NCI-H2107 (cell line): ENCODE results near the gene HHAT.

Experiments used
- DNase-seq: peaks from one replicate; lab custom pipeline; 2025; lab: John Stamatoyannopoulos, UW

The HHAT gene

DNA sequence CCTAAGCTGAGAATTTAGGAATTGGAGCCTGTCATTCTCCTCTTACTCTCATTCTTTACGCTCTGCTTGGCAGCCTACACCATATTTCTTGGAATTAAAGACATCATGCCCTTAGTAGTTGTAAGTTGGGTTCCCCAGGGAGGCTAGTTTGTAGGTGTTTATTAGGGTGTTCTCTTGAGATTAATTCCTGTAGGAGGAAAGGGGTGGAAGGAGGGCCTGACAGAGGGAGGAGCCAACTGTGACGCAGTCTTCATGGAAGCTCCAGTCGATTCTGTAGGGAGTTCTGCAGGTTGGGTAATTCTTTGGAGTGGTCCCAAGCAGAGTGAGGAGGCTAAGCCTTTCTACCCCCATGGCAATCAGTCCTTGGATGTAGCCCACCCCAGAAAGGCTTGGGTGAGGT is 111.4 kb downstream of the HHAT start:
- DNase-seq: no peak

DNA sequence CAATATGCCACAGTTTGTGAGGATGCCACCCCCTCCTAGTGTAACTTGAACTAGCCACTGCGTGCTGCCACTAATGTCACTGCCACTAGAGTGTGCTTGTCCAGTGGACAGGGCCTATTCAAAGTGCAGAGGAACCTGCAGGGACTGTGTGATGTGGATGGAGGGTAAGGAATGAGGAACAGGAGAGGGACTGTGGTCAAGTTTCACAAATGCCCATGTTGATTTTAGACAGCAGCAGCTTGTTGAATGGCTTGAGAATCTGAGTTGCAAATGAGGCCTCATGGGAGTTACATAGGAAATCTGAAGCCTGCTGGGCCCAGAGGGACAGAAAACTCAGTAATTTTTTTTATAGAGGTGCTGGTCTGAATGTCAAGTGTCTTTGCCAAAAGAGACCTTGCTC is 112.3 kb downstream of the HHAT start:
- DNase-seq: no peak

DNA sequence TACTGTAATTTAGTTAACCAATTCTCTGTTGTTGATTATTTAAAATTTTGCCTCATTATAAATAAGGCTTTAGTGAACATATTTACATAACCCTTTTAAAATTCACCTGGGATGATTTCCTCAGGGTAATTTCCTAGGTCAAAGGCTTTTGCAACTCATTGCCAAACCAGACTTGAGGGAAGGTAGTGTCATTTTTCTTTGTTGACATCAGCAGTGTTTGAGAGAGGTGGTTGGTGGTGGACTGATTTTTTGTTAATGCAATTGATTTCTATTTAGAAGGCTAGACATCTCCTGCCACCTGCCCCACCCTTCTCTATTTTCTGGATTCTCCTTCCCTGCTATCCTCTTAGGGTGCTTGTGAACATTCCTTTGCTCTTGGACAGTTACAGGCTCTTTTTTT is 116.8 kb downstream of the HHAT start:
- no peak for DNase-seq

DNA sequence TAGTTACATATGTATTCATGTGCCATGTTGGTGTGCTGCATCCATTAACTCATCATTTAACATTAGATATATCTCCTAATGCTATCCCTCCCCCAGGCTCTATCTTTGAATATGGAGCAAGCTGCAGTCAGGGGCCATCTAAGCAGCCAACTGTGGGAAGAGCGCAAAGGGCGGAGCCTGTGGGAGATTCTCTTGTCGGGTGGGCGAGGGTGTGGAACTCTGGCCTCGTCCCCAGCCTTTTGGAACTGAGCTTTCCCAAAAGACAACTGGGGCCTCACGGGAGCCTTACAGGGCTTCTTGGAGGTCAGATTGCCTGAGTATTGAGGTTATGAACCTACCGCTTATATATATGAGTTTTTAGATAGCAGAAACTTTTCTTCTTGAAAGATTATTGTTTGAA is 117.2 kb downstream of the HHAT start:
- no peak for DNase-seq

DNA sequence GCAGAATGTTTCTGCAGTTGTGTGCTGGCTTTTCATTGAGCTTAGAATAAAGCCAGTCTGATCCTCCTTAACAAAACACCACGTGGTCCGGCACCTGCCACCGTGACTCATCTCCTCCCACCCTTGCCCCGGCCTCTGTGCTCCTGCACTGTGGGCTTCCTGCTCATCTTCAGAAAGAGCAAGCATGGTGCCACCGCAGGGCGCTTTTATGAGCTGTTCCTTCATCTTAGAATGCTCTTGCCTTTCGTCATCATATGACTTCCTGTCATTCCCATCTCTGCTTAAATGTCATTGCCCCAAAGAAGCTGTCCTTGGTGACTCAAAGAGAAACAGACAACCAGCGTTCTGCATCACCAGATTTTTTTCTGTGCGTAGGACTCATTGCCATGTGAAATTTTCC is 117.8 kb downstream of the HHAT start:
- peak; percentile 46 for DNase-seq

DNA sequence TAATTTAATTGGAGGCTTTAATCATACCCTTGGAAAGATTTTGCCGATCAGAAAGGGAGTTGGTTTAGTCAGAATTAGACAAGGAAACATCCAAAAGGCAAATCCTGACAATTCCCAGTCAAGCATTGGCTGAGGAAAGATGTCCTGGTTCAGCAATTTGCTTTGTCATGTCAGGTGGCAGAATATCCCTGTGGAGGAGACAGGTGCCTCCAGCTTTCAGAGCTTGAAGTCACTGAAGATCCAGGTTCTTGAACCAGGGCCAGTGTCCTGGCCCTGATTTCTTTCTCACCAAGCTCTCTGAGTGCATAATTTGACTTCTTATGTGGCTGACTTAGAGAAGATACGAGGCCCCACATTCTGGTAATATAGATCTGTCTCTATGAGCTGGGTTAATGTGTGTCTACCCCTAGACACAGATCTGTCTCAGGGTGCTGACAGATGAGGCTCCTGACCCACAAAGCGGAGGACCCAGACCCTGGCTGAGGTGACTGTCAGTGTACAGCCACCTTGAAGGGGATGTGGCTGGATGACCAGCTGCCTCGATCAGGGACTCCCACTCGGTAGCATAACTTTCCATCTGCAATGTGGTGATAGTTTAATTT is 118.9 kb downstream of the HHAT start:
- DNase-seq: no peak

DNA sequence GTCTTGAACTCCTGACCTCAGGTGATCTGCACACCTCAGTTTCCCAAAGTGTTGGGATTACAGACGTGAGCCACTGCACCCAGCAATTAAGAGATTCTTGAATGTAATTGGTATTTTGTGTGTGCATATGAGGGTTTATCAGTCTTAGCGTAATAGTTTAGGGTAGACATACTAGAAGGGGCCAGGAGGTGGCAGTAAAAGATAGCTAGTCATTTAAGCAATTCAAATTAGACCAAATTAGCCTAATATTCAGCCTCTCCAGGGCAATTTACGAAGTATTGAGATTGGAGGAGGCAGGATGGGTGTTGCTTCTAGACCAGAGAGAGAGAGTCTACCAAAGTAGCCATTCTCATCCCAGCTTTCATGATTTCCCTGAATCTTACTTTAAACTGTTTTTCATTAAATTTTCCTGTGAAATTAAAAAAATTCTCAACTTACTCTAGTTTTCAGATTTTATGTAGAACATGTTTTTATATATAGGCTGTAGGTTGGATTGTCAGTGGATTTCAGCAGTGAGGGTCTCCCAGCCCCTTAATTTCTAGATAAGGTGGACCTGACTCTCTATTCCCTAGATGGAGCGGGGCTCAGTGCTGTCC is 119.7 kb downstream of the HHAT start:
- peak; percentile 22 for DNase-seq

DNA sequence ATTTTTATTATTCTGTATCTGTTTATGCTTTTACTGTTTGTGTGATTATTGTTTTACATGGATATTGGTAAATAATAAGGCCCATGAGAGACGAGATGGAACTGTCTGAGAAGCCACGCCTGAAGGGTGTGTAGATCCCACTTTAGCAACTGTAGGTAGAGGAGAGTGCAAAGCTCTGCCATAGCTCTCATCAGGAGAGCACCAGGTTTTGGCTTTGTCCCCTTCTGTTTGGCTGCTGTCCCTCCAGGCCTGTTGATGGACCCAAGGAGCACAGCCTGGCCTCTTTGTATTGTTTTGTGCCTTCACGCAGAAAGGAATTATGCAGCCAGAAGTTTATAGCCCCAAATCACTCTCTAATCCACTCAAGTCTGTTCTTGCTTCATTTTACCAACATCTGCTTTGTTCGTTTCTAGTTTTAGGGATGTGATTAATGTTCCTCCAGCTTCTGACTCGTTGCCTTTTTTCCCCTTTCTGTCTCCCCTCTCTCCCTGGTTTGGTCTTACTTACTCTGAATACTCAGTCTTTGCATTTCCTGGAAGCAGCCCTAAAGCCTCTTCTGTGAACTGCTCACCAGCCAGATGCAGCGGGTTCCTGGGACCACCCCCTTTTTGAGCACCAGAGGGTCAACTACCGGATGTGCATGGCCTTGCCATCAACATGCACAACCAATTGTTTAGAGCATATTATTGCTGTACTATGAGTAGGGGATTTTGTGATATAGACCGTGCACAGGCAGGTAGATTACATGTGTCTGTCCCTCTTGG is 127.3 kb downstream of the HHAT start:
- DNase-seq: no peak

DNA sequence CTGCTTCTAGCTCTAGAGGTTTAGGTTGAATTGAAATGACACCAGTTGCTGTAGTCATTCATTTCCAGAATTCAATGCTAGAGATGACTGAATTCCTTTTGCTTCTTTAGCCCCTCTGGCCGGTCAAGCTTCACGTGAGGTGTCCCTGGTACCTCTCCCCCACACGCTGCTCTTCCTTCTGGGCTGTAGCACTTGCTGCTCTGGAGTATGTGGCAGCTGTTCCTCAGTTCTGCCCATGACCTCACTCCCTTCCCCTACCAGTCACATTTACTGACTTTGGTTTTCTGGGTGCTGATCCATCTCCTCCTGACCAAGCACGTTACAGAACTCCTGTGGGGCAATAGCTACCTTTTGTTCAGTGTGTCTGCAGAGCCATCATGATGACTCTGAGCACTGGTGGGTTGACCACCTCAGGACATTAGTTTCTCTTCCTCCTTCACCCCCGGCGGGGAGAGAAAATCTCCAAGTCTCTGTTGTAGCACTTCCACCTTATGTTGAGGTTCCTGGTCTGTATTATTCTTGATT is 128.1 kb downstream of the HHAT start:
- DNase-seq: no peak

DNA sequence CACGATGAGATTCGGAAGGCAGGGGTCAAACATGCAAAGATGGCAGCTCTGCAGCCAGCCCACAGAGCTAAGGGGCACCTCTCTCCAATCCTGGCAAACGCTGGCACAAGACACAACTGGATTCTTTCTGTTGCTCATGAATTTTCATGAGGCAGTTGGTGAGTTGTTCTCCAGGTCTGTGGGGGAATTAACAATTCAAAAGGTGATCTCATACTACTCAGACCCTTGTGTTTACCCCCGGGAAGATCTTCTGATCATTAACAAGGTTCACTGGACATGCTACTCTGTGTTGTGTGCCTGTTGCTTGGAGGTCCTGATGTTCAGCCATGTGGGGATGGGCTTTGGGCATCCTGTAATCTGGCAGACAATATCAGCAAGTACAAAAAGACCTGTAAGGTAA is 128.9 kb downstream of the HHAT start:
- no peak for DNase-seq

DNA sequence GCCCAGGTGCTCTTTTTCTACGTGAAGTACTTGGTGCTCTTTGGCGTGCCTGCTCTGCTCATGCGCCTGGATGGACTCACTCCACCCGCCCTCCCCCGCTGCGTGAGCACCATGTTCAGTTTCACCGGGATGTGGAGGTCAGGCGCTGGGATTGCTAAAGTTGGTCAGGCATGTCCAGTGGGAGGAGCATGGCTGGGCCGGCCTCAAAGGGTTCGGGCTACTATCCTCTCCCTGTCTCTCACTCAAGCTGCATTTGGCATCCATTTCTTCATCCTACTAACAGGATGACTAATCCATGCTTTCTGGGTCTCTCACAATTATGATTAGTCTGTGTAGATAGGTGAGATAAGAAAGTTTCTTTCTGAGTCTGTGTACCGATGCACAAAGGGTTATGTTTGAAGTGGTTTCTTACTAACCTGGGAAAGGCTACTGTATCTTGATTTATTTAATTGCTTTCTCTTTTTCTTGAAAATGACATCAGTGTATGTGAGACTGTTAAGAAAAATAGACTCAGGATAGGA is 135.9 kb downstream of the HHAT start:
- DNase-seq: no peak

DNA sequence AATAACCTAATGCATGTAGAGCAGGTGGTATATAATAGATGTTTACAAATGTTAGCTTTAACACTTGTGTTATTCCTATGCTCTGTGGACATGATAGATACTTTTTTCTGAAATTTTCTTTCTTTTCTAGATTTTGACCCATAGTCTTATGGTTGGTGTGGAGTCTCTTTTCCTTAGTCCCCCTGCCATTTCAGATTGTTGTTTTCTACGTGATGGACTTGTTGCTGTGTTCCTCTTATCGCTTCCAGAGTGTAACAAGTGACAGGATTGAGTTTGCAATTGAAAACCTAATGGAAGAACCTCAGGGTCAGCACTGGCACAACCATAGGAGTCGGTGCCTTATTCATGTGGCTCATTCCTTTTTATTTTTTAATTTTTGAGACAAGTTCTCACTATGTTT is 136.4 kb downstream of the HHAT start:
- DNase-seq: no peak

DNA sequence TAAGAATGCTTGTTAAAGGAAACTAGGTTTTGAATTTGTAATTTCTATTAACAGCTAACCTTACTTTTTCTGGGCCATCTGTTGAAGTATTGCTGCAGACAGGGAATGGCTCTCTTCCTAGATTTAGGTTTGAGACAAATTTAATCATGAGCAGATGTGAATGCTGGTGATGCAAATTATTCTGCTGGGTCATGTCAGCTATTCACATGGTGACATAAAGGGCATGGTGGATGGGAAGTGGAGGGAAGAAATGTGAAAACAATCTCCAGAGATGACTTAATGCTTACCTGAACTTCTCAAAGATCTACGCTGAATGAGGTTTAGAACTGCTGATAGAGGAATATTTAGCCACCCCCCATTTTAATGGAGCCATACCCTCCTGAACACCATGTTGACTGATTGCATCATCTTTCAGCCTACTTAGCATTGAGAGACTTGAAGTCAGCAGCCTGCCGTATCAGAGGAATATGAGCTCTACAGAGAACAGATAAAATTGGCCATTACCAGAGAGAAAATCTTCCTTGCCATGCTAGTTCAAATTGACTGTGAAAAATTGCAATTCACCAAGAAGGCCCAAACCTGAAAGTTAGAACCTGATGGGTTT is 138.8 kb downstream of the HHAT start:
- no peak for DNase-seq

DNA sequence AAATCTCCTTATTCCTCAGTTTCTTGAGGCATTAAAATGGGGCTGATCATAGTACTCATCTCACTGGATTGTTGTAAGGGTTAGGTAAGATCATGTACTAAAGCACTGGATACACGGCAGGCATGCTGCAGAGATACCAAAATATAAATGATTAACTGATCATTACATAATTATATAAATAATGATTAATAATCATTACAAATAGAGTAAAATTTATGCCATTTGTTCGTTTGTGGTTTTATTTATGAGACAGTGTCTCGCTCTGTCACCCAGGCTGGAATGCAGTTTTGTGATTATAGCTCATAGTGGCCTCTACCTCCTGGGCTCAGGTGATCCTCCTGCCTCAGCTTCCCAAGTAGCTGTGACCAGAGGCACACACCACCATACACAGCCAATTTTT is 140.7 kb downstream of the HHAT start:
- DNase-seq: no peak

DNA sequence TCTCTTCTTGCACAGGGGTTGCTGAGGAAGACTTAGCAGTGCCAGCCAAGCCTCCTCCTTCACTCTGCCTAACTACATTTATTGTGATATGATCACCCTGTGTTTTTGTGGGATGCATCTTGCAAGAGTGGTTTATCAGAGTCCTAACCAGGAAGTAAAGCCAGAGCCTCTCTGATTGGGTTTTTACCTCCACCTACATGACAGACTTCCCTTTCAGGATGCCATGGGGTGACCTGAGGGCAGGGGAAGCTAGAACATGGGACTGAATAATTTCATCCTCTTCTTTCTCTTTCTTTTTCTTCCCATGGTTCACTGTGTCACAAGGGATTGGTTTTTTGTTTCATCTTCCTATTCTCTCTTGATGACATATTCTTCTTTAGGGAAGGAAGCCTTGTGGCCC is 146.6 kb downstream of the HHAT start:
- DNase-seq: no peak

DNA sequence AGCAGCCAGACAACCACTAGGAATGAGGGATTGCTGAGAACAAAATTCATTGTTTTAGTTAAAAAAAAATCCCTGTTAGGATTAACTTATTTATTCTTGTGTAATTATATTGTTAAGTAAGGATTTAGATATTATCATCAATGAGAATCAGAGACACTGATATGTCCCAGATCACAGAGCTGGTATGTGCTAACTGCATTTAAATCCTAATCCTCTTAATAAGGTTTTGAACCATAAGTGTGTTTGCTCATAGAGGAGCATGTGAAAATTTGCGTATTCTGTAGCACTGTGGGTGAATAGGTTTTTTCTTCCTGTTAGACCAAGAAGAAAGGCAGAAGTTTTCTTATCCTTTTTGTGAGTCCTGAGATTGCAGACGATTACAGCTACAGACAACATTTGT is 147.1 kb downstream of the HHAT start:
- no peak for DNase-seq

DNA sequence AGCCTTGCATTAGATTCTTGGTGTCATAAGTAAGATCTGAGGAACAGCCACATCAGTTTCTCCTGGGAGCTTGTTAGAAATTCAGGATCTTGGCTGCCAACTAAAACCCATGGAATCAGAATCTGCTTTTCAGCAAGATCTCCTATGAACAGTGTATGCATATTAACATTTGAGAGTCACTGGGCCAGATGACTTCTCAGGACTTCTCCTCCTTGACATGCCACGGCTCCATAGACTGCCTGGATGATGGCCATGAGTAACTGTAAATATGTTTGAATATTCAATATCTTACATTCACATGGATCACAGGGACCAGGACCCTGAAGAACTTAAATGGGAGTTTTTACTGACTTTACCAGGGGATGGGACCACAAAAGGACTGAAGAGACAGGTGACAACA is 148.0 kb downstream of the HHAT start:
- no peak for DNase-seq

DNA sequence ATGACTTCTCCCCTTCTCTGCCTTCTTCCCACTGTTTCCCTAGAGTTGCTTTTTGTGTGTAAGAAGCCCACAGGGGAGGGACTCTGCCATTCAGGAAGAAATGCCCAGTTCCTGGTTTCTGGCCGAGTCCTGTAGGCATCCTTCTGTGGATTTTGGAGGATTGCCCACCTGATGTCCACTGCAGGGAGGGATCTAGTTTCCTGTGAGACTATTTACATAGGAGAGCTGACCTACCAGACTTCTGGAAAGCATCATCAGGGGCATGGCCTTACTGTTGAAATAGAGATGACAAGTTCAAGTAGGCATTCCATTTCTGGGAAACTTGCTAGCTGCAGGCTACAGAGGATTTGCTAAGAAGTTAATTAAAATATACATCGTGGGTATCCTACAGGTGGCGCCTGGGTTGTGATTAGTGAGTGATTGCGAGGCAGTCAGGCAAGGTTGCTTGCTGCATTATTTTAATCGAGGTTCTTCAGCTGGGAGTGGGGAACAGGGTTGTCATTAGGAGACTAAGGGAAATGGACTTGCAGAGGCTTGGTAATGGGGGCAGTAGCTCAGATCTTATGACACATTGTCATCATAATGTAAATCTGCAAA is 148.7 kb downstream of the HHAT start:
- no peak for DNase-seq

DNA sequence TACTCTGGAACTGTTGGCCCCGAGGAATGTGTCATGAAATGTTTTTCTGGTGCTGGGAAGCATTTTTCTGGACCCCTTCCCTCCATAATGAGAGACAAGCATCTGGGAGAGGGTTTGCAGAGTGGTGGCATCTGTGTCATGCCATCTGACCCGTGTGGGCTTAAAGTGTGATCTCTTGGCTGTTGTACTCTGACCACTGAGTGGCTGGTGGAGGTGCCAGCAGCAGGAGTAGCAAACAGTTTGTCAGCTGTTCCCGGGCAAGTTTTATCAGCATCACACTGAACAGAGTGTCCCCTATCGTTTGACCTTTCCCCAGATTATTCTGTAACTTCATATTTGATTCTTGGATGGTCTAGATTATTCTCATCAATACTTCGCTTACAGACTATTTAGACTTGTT is 150.1 kb downstream of the HHAT start:
- DNase-seq: no peak

DNA sequence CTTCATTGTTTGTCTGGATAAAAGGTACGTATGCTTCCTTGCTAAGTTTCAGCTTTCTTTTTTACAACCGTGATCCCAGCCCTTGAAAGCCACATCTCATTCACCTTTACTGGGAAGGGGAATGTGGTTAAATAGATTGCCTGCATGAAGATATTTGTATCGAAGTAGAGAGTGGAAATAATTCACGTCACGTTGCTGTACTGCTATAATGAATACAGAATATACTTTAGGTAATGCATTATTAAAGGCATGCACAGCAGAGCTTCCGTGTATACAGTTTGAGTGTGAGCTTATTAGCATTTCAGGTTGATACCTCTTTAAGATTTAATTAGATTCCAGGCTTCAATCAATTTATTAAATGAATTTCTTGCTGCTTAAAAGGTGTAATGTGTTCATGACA is 153.8 kb downstream of the HHAT start:
- no peak for DNase-seq

DNA sequence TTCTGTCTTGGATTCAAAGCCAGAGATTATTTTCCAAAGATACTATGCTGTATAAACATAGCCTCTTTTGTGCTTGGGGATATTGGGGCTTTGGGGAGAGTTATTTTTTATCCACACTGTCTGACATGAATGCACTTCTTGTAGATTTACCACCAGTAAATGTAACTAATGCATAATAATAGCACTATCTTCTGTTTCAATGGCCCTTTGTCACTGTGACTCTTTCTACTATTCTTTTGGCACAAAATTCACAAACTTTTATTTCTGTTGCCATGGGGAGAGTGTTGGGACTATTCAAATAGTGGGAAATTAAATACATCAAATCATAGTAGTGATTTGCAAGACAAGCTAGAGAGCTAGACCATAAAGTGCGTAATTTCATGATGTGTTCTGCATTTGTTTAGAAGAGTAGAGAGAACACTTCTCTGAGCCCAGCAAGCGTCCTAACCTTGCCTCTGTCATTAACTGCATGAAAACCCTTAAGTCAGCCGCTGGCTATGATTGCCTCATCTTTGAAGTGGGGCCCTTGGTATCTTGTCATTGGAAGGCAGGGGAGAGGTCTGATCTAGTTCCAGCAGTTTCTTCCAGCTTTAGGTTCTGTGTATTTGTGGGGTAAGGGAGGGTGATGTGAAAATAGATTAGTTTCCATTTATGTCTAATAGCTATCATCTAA is 154.4 kb downstream of the HHAT start:
- no peak for DNase-seq

DNA sequence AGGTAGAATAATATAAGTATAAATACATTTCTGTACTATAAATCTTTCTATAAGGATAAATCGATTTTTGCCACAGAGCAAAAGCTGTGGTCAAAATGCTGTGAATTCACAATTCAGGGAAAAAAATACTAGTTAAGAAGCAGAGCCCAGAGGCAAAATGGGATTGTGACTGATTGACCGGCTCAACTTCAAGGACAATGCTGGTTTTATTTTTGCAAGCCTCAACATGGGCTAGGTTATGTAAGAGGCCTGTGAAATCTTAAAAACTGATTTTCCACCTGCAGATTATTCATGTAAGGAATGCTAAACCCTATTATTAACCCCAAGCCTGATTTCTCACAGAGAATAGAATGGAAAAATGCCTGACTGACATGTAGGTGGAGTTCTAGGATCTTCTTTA is 155.1 kb downstream of the HHAT start:
- DNase-seq: no peak
